Liver (tissue), 3 donors: ENCODE results near the gene CPA2.

Source experiments
- ATF3 ChIP-seq: IDR thresholded peaks from 2 replicates; pipeline ENCODE4 v1.6.1; 2016; ENCODE audit warnings: antibody characterized with exemption
- CTCF ChIP-seq: fragments of 150-350 bp; IDR thresholded peaks from 2 replicates; pipeline ENCODE4 v1.5.1; 2017; ENCODE audit warnings: improper control_type of control experiment, low read depth, low read length; ENCODE audit not compliant: missing input control
- FOXA1 ChIP-seq: IDR thresholded peaks from 2 replicates; pipeline ENCODE4 v1.6.1; 2016; ENCODE audit warnings: antibody characterized with exemption
- GABPA ChIP-seq, 2 donors: IDR thresholded peaks in 1 of 2; conservative IDR thresholded peaks in 1 of 2; 2 replicates each; pipeline ENCODE4 v1.6.1; 2016; ENCODE audit warnings: antibody characterized with exemption in 2 of 2, mild to moderate bottlenecking in 1 of 2, moderate library complexity in 1 of 2
- JUND ChIP-seq, 2 donors: IDR thresholded peaks; 2 replicates each; pipeline ENCODE4 v1.6.1; 2016; ENCODE audit warnings: antibody characterized with exemption in 2 of 2
- MAX ChIP-seq: IDR thresholded peaks from 2 replicates; pipeline ENCODE4 v1.6.1; 2016; ENCODE audit warnings: antibody characterized with exemption
- NR2F2 ChIP-seq: IDR thresholded peaks from 2 replicates; pipeline ENCODE4 v1.6.1; 2016; ENCODE audit warnings: antibody characterized with exemption
- RAD21 ChIP-seq, 2 donors: IDR thresholded peaks; 2 replicates each; pipeline ENCODE4 v1.6.1; 2016; ENCODE audit warnings: antibody characterized with exemption in 2 of 2, mild to moderate bottlenecking in 2 of 2
- REST ChIP-seq: IDR thresholded peaks from 2 replicates; pipeline ENCODE4 v1.6.1; 2016; ENCODE audit warnings: antibody characterized with exemption, mild to moderate bottlenecking
- RXRA ChIP-seq, 2 donors: IDR thresholded peaks; 2 replicates each; pipeline ENCODE4 v1.6.1; 2017 to 2018; ENCODE audit warnings: antibody characterized with exemption in 2 of 2, mild to moderate bottlenecking in 1 of 2
- SP1 ChIP-seq: IDR thresholded peaks from 2 replicates; pipeline ENCODE4 v1.6.1; 2018; ENCODE audit warnings: antibody characterized with exemption, mild to moderate bottlenecking
- TAF1 ChIP-seq: conservative IDR thresholded peaks from 2 replicates; pipeline ENCODE4 v1.6.1; 2016; ENCODE audit warnings: antibody characterized with exemption, mild to moderate bottlenecking
- YY1 ChIP-seq: IDR thresholded peaks from 2 replicates; pipeline ENCODE4 v1.6.1; 2016; ENCODE audit warnings: antibody characterized with exemption, mild to moderate bottlenecking
- ZBTB33 ChIP-seq: IDR thresholded peaks from 2 replicates; pipeline ENCODE4 v1.6.1; 2016; ENCODE audit warnings: antibody characterized with exemption
- donor health status: healthy.
- donor health status: healthy.

- no peak for TF ChIP-seq CTCF
- no peak for TF ChIP-seq RXRA (IDR thresholded peaks at IDR 0.05)
- TF ChIP-seq RAD21 (IDR thresholded peaks at IDR 0.05): no peak
- no peak for TF ChIP-seq JUND (IDR thresholded peaks at IDR 0.05)
- no peak for TF ChIP-seq GABPA (IDR thresholded peaks at IDR 0.05 in 1 of 2, conservative IDR thresholded peaks at IDR 0.05 in 1 of 2)
- no peak for TF ChIP-seq MAX
- TF ChIP-seq FOXA1: no peak
- TF ChIP-seq SP1: no peak
- TF ChIP-seq YY1: no peak
- TF ChIP-seq TAF1: no peak
- TF ChIP-seq REST: no peak
- TF ChIP-seq NR2F2: no peak
- TF ChIP-seq ATF3: no peak
- no peak for TF ChIP-seq ZBTB33
These were observed 70.8 kb downstream of the CPA2 start for GRCh38 chr7:130337410-130337971.
